A172 (cell line): ENCODE results near the gene GPR153. TPM values are rescaled to one million over a fixed set of nuclear protein-coding genes. Genes with fewer than 3 reads are reported as not detected.
A peak's percentile ranks its signal among the peaks of the same experiment; 100 is the strongest.

ENCODE experiments used
- DNase-seq: peaks from one replicate; pipeline ENCODE4 v3.0.0-alpha.2; 2015; ENCODE audit warnings: low spot score
- total RNA-seq: library from RNA; depleted of rRNA; stranded (reverse); fragments of >200 nt; shearing (Covaris generic); gene quantifications from 2 replicates; pipeline ENCODE4 v1.2.3, GENCODE V29; 2014

Gene GPR153
- total RNA-seq, 1 experiment from 2014 or later: 4.1 TPM

GRCh38 chr1:6248932-6249738 lies 11.8 kb downstream of the GPR153 start:
- DNase-seq: no peak

- no peak for DNase-seq
These were observed 12.6 kb downstream of the GPR153 start for GRCh38 chr1:6248161-6248776.

GRCh38 chr1:6247651-6248050 lies 13.2 kb downstream of the GPR153 start:
- no peak for DNase-seq

GRCh38 chr1:6246497-6247467 lies 14.1 kb downstream of the GPR153 start:
- DNase-seq: peak; percentile 41

- DNase-seq: no peak
These were observed 14.9 kb downstream of the GPR153 start for GRCh38 chr1:6245869-6246496.

- DNase-seq: peak; percentile 53
These were observed 15.6 kb downstream of the GPR153 start for GRCh38 chr1:6245086-6245868.

- DNase-seq: no peak
These were observed 16.4 kb downstream of the GPR153 start for GRCh38 chr1:6244401-6245049.

GRCh38 chr1:6243993-6244392 lies 16.9 kb downstream of the GPR153 start, which contains the start of gene HES3:
Gene HES3 (plus strand): TSS chr1:6244179. CDS start chr1:6244366, 187 bp downstream.
- DNase-seq: no peak

- DNase-seq: no peak
These were observed 17.7 kb downstream of the GPR153 start for GRCh38 chr1:6243053-6243834.

GRCh38 chr1:6241887-6242740 lies 18.8 kb downstream of the GPR153 start:
- no peak for DNase-seq

- DNase-seq: no peak
These were observed 19.6 kb downstream of the GPR153 start for GRCh38 chr1:6241107-6241886.

GRCh38 chr1:6239950-6240768 lies 20.7 kb downstream of the GPR153 start:
- no peak for DNase-seq

GRCh38 chr1:6239213-6239752 lies 21.6 kb downstream of the GPR153 start:
- DNase-seq: no peak

- DNase-seq: no peak
These were observed 23.8 kb downstream of the GPR153 start for GRCh38 chr1:6237093-6237492.

- no peak for DNase-seq
These were observed 25.6 kb downstream of the GPR153 start for GRCh38 chr1:6235296-6235677.

- no peak for DNase-seq
These were observed 26.2 kb downstream of the GPR153 start for GRCh38 chr1:6234502-6235295.
